Nephron (organoid): ENCODE results near the gene CLEC11A.
A peak's percentile ranks its signal among the peaks of the same experiment; 100 is the strongest.

ENCODE experiments used
- H3K27ac Mint-ChIP-seq, 3 experiments: 2 replicates each; pipeline ENCODE4 v1.8.0; 2020; ENCODE audit warnings: mixed read lengths in 3 of 3, mild to moderate bottlenecking in 2 of 3, moderate library complexity in 1 of 3
- H3K27me3 Mint-ChIP-seq: 2 replicates; pipeline ENCODE4 v1.8.0; 2021; ENCODE audit warnings: low read depth, mild to moderate bottlenecking, moderate library complexity, mixed read lengths
- H3K36me3 Mint-ChIP-seq: 2 replicates; pipeline ENCODE4 v1.8.0; 2020; ENCODE audit warnings: low read depth, mixed read lengths
- H3K4me1 Mint-ChIP-seq: 2 replicates; pipeline ENCODE4 v1.8.0; 2020; ENCODE audit warnings: mixed read lengths
- H3K4me3 Mint-ChIP-seq, 3 experiments: 2 replicates each; pipeline ENCODE4 v1.8.0; 2020; ENCODE audit warnings: mild to moderate bottlenecking in 3 of 3, mixed read lengths in 3 of 3, moderate library complexity in 2 of 3
- H3K9me3 Mint-ChIP-seq: 2 replicates; pipeline ENCODE4 v1.8.0; 2020; ENCODE audit warnings: mixed read lengths
- TF ChIP-seq, protein P1 (sequence below), 3 experiments: fragments of 200-600 bp; sonication (generic); IDR thresholded peaks; one replicate each; pipeline ENCODE4 v1.5.0; 2021; ENCODE audit warnings: antibody characterized with exemption in 3 of 3; ENCODE audit not compliant: unreplicated experiment in 3 of 3

Gene CLEC11A

GRCh38 chr19:50723735-50724521, 764 bp downstream of the CLEC11A start:
- no peaks in the 10 kb centered on the region for H3K36me3 Mint-ChIP-seq
- H3K27ac Mint-ChIP-seq: peak overlapping the region; percentile 86 to 96 (median 90)
- no peaks in the 10 kb centered on the region for H3K9me3 Mint-ChIP-seq
- H3K4me3 Mint-ChIP-seq: peak overlapping the region; percentile 89 to 91 (median 90)
- TF ChIP-seq, protein P1, sequence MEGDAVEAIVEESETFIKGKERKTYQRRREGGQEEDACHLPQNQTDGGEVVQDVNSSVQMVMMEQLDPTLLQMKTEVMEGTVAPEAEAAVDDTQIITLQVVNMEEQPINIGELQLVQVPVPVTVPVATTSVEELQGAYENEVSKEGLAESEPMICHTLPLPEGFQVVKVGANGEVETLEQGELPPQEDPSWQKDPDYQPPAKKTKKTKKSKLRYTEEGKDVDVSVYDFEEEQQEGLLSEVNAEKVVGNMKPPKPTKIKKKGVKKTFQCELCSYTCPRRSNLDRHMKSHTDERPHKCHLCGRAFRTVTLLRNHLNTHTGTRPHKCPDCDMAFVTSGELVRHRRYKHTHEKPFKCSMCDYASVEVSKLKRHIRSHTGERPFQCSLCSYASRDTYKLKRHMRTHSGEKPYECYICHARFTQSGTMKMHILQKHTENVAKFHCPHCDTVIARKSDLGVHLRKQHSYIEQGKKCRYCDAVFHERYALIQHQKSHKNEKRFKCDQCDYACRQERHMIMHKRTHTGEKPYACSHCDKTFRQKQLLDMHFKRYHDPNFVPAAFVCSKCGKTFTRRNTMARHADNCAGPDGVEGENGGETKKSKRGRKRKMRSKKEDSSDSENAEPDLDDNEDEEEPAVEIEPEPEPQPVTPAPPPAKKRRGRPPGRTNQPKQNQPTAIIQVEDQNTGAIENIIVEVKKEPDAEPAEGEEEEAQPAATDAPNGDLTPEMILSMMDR (IDR thresholded peaks at IDR 0.05; ENCODE audit: unreplicated experiment in 3 of 3): no peak
- peaks cover 5% of the 10 kb centered on the region for H3K27me3 Mint-ChIP-seq
- H3K4me1 Mint-ChIP-seq: peaks cover 46% of the 10 kb centered on the region

DNA sequence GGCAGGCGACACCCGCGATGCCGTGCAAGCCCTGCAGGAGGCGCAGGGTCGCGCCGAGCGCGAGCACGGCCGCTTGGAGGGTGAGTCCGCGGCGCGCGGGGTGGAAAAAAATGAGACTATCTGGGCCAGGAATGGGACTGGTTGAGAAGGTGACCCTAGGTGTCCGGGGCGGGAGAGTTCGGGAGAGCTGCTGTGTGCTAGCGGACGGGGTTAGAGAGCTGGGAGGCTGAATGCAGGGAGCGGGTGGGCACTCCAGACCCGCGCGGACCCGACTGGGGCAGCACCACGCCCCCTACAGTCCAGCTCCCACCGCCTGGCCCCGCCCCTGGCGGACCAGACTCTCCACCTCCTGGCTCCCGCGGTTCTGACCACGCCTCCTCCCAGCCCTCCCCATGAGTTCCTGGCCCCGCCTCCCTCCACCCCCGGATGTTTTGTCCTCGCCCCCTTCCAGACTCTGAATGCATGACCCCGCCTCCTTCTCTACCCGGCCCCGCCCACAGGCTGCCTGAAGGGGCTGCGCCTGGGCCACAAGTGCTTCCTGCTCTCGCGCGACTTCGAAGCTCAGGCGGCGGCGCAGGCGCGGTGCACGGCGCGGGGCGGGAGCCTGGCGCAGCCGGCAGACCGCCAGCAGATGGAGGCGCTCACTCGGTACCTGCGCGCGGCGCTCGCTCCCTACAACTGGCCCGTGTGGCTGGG, 1.5 kb downstream of the CLEC11A start:
- Mint-ChIP-seq H3K27me3 (peaks cover 5% of the 10 kb centered on the region), H3K4me3 (peak overlapping the region; percentile 89 to 91 (median 90)), H3K9me3 (no peaks in the 10 kb centered on the region), H3K36me3 (no peaks in the 10 kb centered on the region), H3K27ac (peak overlapping the region; percentile 62 to 89 (median 86)), H3K4me1 (peaks cover 46% of the 10 kb centered on the region)
- TF ChIP-seq, protein P1 (IDR thresholded peaks at IDR 0.05; ENCODE audit: unreplicated experiment in 3 of 3): peak; percentile 91 to 97 (median 94)

DNA sequence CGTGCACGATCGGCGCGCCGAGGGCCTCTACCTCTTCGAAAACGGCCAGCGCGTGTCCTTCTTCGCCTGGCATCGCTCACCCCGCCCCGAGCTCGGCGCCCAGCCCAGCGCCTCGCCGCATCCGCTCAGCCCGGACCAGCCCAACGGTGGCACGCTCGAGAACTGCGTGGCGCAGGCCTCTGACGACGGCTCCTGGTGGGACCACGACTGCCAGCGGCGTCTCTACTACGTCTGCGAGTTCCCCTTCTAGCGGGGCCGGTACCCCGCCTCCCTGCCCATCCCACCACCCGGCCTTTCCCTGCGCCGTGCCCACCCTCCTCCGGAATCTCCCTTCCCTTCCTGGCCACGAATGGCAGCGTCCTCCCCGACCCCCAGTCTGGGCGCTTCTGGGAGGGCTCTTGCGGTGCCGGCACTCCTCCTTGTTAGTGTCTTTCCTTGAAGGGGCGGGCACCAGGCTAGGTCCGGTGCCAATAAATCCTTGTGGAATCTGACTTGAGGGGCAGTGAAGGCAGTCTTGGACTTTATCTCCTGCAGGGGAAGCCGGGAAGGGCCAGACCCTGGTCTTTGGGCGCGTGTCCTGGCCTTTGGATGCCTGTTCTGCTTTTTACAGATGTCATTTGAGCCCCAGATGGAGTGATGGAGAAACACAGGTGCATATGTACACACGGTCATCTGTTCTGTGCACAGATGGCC, 2.2 kb downstream of the CLEC11A start:
- TF ChIP-seq, protein P1 (IDR thresholded peaks at IDR 0.05; ENCODE audit: unreplicated experiment in 3 of 3): no peak
- Mint-ChIP-seq H3K9me3 (no peaks in the 10 kb centered on the region), H3K27ac (peak overlapping the region; percentile 62 to 90 (median 89)), H3K36me3 (no peaks in the 10 kb centered on the region), H3K4me3 (peak overlapping the region; percentile 89 to 91 (median 90)), H3K4me1 (peaks cover 43% of the 10 kb centered on the region), H3K27me3 (peaks cover 5% of the 10 kb centered on the region)

DNA sequence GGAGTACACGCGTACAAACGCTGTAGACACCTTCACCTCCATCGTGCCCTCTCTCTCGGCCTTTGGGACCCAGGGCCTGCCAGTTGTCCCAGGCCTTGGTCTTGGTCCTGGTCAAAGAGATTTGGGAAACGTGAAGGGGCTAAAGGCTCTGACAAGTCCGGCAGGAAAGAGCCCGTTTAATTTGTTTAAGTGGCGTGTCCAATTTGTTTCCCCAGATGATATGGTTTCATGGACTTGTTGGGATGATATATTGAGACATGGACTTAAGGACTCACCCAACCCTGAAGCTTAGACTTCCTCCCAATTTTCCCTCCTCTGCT, 2.7 kb downstream of the CLEC11A start:
- H3K27me3 Mint-ChIP-seq: peaks cover 5% of the 10 kb centered on the region
- TF ChIP-seq, protein P1 (IDR thresholded peaks at IDR 0.05; ENCODE audit: unreplicated experiment in 3 of 3): no peak
- H3K27ac Mint-ChIP-seq: peak overlapping the region in 2 of 3 experiments; percentile 89 to 90
- H3K36me3 Mint-ChIP-seq: no peaks in the 10 kb centered on the region
- H3K9me3 Mint-ChIP-seq: no peaks in the 10 kb centered on the region
- H3K4me3 Mint-ChIP-seq: peak overlapping the region; percentile 89 to 91 (median 90)
- peaks cover 38% of the 10 kb centered on the region for H3K4me1 Mint-ChIP-seq

- H3K36me3 Mint-ChIP-seq: no peaks in the 10 kb centered on the region
- H3K4me1 Mint-ChIP-seq: peaks cover 22% of the 10 kb centered on the region
- peaks cover 11% of the 10 kb centered on the region for H3K27me3 Mint-ChIP-seq
- H3K27ac Mint-ChIP-seq: peak overlapping the region in 2 of 3 experiments; percentile 40 to 49
- H3K9me3 Mint-ChIP-seq: no peaks in the 10 kb centered on the region
- H3K4me3 Mint-ChIP-seq: peak overlapping the region; percentile 55 to 90 (median 89)
- TF ChIP-seq, protein P1 (IDR thresholded peaks at IDR 0.05; ENCODE audit: unreplicated experiment in 3 of 3): no peak
Measured at GRCh38 chr19:50728084-50728737, 5.0 kb downstream of the CLEC11A start.
